Loucy (cell line): ENCODE measurements around the gene SLC4A5.

Experiments used
- H2AFZ ChIP-seq: fragments of 200-600 bp; sonication (generic); 2 replicates; pipeline ENCODE4 v1.6.0; 2016; ENCODE audit warnings: antibody characterized with exemption, mild to moderate bottlenecking, low read length, moderate library complexity
- H3F3A ChIP-seq: fragments of 200-600 bp; 2 replicates; pipeline ENCODE4 v1.6.0; 2016; ENCODE audit warnings: antibody characterized with exemption, low read depth, mild to moderate bottlenecking
- H3K27me3 ChIP-seq: fragments of 200-600 bp; sonication (generic); 2 replicates; pipeline ENCODE4 v1.6.1; 2014; ENCODE audit warnings: low read length, mild to moderate bottlenecking; ENCODE audit not compliant: insufficient read depth, poor library complexity, severe bottlenecking
- H3K36me3 ChIP-seq: fragments of 200-600 bp; sonication (generic); 2 replicates; pipeline ENCODE4 v1.6.1; 2016; ENCODE audit warnings: low read length; ENCODE audit not compliant: insufficient read depth
- H3K4me1 ChIP-seq: fragments of 200-600 bp; sonication (generic); 2 replicates; pipeline ENCODE4 v1.5.1; 2014; ENCODE audit warnings: low read length, mild to moderate bottlenecking; ENCODE audit not compliant: insufficient read depth, poor library complexity, severe bottlenecking
- H3K4me2 ChIP-seq: fragments of 200-600 bp; sonication (generic); 2 replicates; pipeline ENCODE4 v1.6.0; 2014; ENCODE audit warnings: antibody characterized with exemption, low read length, low read depth, mild to moderate bottlenecking; ENCODE audit not compliant: poor library complexity, severe bottlenecking
- H3K4me3 ChIP-seq: fragments of 200-600 bp; sonication (generic); 2 replicates; pipeline ENCODE4 v1.5.1; 2014; ENCODE audit warnings: low read length, mild to moderate bottlenecking, mixed read lengths; ENCODE audit not compliant: poor library complexity, severe bottlenecking
- H3K79me2 ChIP-seq: fragments of 200-600 bp; sonication (generic); 2 replicates; pipeline ENCODE4 v1.6.1; 2014; ENCODE audit warnings: low read length; ENCODE audit not compliant: insufficient read depth
- H3K9ac ChIP-seq: fragments of 200-600 bp; sonication (generic); 2 replicates; pipeline ENCODE4 v1.6.0; 2014; ENCODE audit warnings: mild to moderate bottlenecking, low read depth, low read length, moderate library complexity; ENCODE audit not compliant: poor library complexity, severe bottlenecking
- H3K9me2 ChIP-seq: fragments of 200-600 bp; sonication (generic); replicated peaks from 2 replicates; pipeline ENCODE4 v1.6.1; 2016; ENCODE audit warnings: low read depth, low read length, mixed read lengths
- H3K9me3 ChIP-seq: fragments of 200-600 bp; sonication (generic); 2 replicates; pipeline ENCODE4 v1.6.1; 2014; ENCODE audit warnings: mild to moderate bottlenecking, antibody characterized with exemption, low read length, low read depth; ENCODE audit not compliant: insufficient read depth
- H4K20me1 ChIP-seq: fragments of 200-600 bp; sonication (generic); 2 replicates; pipeline ENCODE4 v1.6.0; 2014; ENCODE audit warnings: antibody characterized with exemption, low read length, mild to moderate bottlenecking; ENCODE audit not compliant: insufficient read depth, poor library complexity, severe bottlenecking
- EZH2phosphoT487 ChIP-seq: fragments of 200-600 bp; IDR thresholded peaks from 2 replicates; pipeline ENCODE4 v1.6.1; 2018; ENCODE audit warnings: antibody characterized with exemption, mild to moderate bottlenecking, moderate library complexity, borderline replicate concordance
- TF ChIP-seq, protein P1 (sequence below): fragments of 200-600 bp; sonication (generic); conservative IDR thresholded peaks from 2 replicates; pipeline ENCODE4 v1.5.1; 2014; ENCODE audit warnings: mild to moderate bottlenecking, antibody characterized with exemption, low read length

Gene SLC4A5

GRCh38 chr2:74293191-74293991, 49.8 kb downstream of the SLC4A5 start:
- Histone ChIP-seq H3K36me3 (no peaks in the 10 kb centered on the region), H3K9me2 (no peaks in the 10 kb centered on the region), H3F3A (no peaks in the 10 kb centered on the region), H3K9me3 (no peaks in the 10 kb centered on the region), H3K27me3 (no peaks in the 10 kb centered on the region), H4K20me1 (no peaks in the 10 kb centered on the region), H3K4me2 (no peak overlapping the region), H3K4me1 (peaks cover 13% of the 10 kb centered on the region), H3K79me2 (no peaks in the 10 kb centered on the region), H3K4me3 (no peak overlapping the region), H3K9ac (no peak overlapping the region), H2AFZ (no peak overlapping the region)
- no peak for TF ChIP-seq EZH2phosphoT487
- TF ChIP-seq, protein P1, sequence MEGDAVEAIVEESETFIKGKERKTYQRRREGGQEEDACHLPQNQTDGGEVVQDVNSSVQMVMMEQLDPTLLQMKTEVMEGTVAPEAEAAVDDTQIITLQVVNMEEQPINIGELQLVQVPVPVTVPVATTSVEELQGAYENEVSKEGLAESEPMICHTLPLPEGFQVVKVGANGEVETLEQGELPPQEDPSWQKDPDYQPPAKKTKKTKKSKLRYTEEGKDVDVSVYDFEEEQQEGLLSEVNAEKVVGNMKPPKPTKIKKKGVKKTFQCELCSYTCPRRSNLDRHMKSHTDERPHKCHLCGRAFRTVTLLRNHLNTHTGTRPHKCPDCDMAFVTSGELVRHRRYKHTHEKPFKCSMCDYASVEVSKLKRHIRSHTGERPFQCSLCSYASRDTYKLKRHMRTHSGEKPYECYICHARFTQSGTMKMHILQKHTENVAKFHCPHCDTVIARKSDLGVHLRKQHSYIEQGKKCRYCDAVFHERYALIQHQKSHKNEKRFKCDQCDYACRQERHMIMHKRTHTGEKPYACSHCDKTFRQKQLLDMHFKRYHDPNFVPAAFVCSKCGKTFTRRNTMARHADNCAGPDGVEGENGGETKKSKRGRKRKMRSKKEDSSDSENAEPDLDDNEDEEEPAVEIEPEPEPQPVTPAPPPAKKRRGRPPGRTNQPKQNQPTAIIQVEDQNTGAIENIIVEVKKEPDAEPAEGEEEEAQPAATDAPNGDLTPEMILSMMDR = no peak

DNA sequence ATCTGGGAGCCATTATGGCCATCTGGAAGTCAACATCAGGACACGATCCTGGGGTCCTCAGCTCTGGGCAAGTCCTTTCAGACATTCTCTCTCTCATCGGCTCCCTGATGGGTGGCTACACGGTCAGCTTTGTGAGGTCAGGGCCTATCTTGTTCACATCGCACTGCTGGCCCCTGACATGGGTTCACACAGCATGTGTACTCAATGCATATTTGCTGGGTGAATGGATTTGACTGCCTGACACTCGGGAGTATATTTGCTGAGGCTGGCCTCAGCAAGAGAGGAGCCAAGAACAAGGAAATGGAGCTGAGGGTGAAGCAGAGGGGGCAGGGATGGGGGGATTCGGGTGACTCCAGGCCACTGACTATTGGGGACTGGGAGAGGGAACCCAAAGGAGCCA, 50.5 kb downstream of the SLC4A5 start:
- no peak overlapping the region for H2AFZ ChIP-seq
- H3K36me3 ChIP-seq = no peaks in the 10 kb centered on the region
- H3K9ac ChIP-seq = no peak overlapping the region
- H4K20me1 ChIP-seq = no peaks in the 10 kb centered on the region
- H3K27me3 ChIP-seq = no peaks in the 10 kb centered on the region
- H3K4me2 ChIP-seq = no peak overlapping the region
- peaks cover 13% of the 10 kb centered on the region for H3K4me1 ChIP-seq
- H3K9me3 ChIP-seq = no peaks in the 10 kb centered on the region
- H3K4me3 ChIP-seq = no peak overlapping the region
- no peaks in the 10 kb centered on the region for H3K79me2 ChIP-seq
- TF ChIP-seq, protein P1 = no peak
- TF ChIP-seq EZH2phosphoT487 = no peak
- no peaks in the 10 kb centered on the region for H3K9me2 ChIP-seq
- H3F3A ChIP-seq = no peaks in the 10 kb centered on the region

GRCh38 chr2:74291886-74292621, 51.2 kb downstream of the SLC4A5 start:
- no peak for TF ChIP-seq EZH2phosphoT487
- TF ChIP-seq, protein P1 = no peak

More at GRCh38 chr2:74291886-74292621, 51.2 kb downstream of the SLC4A5 start:
- H3K9me2 ChIP-seq = no peaks in the 10 kb centered on the region
- no peak overlapping the region for H2AFZ ChIP-seq
- peaks cover 13% of the 10 kb centered on the region for H3K4me1 ChIP-seq
- no peaks in the 10 kb centered on the region for H4K20me1 ChIP-seq
- H3K36me3 ChIP-seq = no peaks in the 10 kb centered on the region
- H3K9ac ChIP-seq = no peak overlapping the region
- no peak overlapping the region for H3K4me3 ChIP-seq
- H3K4me2 ChIP-seq = no peak overlapping the region
- H3K79me2 ChIP-seq = no peaks in the 10 kb centered on the region
- H3K27me3 ChIP-seq = no peaks in the 10 kb centered on the region
- no peaks in the 10 kb centered on the region for H3F3A ChIP-seq
- H3K9me3 ChIP-seq = no peaks in the 10 kb centered on the region
